ENCODE results near the gene CELSR1. TPM values are rescaled to one million over a fixed set of nuclear protein-coding genes. Genes with fewer than 3 reads are reported as not detected.

Gene CELSR1
- total and polyA plus RNA-seq, 2 donors (not counting 1 experiment from before 2014, with no cell fraction given): 30.2 to 34.8 TPM

DNA sequence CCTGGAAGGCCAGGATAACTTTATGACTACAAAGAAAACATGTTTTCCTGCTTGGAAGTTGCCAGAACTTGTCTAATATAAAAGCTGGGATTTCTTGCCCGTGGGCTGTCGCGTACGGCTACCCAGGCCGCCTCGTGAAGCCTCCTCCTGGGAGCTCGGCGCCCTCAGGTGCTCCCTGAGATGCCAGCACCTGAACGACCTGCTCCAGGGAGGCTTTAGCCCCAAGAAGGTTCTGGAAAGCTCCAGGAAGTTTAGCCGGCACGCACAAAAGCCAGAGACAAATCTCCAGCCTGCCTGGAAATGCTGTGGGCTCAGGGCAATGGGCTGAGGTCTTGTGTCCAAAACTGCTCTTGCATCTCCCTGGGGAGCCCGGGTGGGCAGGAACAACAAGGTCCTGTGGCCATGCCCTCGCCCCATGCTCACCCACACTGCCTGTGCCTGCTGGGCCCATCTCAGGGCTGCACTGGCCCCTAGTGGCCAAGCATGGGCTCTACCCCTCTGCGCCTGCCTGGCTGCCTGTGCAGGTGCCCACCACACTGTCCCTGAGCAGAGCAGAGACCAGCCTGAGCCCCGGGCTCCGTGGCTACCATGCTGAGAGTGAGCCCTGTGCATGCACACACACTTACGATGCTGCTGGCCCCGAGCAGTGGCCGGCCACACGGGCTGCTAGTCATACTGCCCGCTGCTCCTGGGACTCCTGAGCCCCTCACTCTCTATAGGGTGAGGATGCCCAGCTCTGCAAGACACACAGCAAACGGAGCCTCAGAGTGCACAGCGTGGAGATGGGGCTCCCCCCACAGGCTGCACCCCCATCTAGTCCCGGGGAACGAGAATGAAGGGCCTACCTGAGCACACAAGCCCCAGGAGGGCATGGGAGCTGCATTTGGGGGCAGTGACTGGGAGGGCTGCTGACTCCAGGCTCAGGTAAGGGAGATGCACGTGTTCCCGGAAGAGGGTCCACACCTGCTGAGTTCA, 4.9 kb upstream of the CELSR1 start:
- DNase-seq (peak; percentile 85), ATAC-seq (ENCODE audit: low read depth) (peak; percentile 99)
- ChIA-PET CTCF (interaction anchor here (0.7 to 6.8 kb wide), 15 partner anchors 10 to 546 kb away, joined by 3 to 142 read pairs (median 4); no protein-coding TSS in a partner anchor), POLR2A (interaction anchor here (0.9 to 1.3 kb wide), 2 partner anchors 174 to 187 kb away, joined by 3 to 8 read pairs; no protein-coding TSS in a partner anchor)
- intact Hi-C loops (cut with micrococcal nuclease): loop anchor here (1.0 kb wide), 2 partner anchors 175 to 187 kb away; no protein-coding TSS in a partner anchor
- H3K4me1 ChIP-seq (ENCODE audit: control insufficient read depth in 2 of 2, insufficient read depth in 2 of 2, low read length in 2 of 2): peaks cover 11 to 18% of the 10 kb centered on the region in 2 donors
- no peak overlapping the region for H2AFZ ChIP-seq (ENCODE audit: insufficient read depth, low read depth, low read length, poor library complexity, severe bottlenecking)
- no peak overlapping the region for H3K27ac ChIP-seq (ENCODE audit: low read length in 2 of 2)
- no peak overlapping the region for H3K9ac ChIP-seq (ENCODE audit: low read length)
- H3K27me3 Mint-ChIP-seq: peaks cover 44% of the 10 kb centered on the region
- no peak overlapping the region for H3K4me2 ChIP-seq (replicated peaks; ENCODE audit: low read depth, low read length, poor library complexity, severe bottlenecking)
- H3K4me3 ChIP-seq (ENCODE audit: control extremely low read depth in 1 of 5, extremely low read depth in 1 of 5, insufficient read depth in 1 of 5, low read depth in 2 of 5, low read length in 4 of 5): no peak overlapping the region
- no peaks in the 10 kb centered on the region for H3K36me3 ChIP-seq (replicated peaks in 1 of 2; ENCODE audit: control extremely low read depth in 1 of 2, control insufficient read depth in 1 of 2, extremely low read depth in 1 of 2, insufficient read depth in 2 of 2, low read length in 1 of 2)
- TF ChIP-seq, protein P1, sequence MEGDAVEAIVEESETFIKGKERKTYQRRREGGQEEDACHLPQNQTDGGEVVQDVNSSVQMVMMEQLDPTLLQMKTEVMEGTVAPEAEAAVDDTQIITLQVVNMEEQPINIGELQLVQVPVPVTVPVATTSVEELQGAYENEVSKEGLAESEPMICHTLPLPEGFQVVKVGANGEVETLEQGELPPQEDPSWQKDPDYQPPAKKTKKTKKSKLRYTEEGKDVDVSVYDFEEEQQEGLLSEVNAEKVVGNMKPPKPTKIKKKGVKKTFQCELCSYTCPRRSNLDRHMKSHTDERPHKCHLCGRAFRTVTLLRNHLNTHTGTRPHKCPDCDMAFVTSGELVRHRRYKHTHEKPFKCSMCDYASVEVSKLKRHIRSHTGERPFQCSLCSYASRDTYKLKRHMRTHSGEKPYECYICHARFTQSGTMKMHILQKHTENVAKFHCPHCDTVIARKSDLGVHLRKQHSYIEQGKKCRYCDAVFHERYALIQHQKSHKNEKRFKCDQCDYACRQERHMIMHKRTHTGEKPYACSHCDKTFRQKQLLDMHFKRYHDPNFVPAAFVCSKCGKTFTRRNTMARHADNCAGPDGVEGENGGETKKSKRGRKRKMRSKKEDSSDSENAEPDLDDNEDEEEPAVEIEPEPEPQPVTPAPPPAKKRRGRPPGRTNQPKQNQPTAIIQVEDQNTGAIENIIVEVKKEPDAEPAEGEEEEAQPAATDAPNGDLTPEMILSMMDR (IDR thresholded peaks at IDR 0.05): peak; percentile 95
- TF ChIP-seq EZH2 (IDR thresholded peaks at IDR 0.05; ENCODE audit: borderline replicate concordance, insufficient read depth, low read depth, low read length, poor library complexity, severe bottlenecking): no peak
- WGBS (ENCODE audit: insufficient coverage): 42% methylated on average over 24 of the region's 27 CpGs
- H3K9me3 Mint-ChIP-seq (ENCODE audit: insufficient read depth): no peaks in the 10 kb centered on the region
- H3K79me2 ChIP-seq (ENCODE audit: control insufficient read depth, insufficient read depth, low read length): no peaks in the 10 kb centered on the region
- H3K27ac Mint-ChIP-seq: no peak overlapping the region
- no peaks in the 10 kb centered on the region for H4K20me1 ChIP-seq (ENCODE audit: control insufficient read depth, insufficient read depth, low read length, poor library complexity, severe bottlenecking)
- peaks cover 0 to 43% (median 14%) of the 10 kb centered on the region in 4 experiments for H3K27me3 ChIP-seq (replicated peaks in 1 of 4; ENCODE audit: control extremely low read depth in 1 of 4, control insufficient read depth in 3 of 4, insufficient read depth in 4 of 4, low read length in 3 of 4)
- H3K4me3 Mint-ChIP-seq: no peak overlapping the region
- H3K9me3 ChIP-seq (ENCODE audit: control extremely low read depth in 1 of 3, control insufficient read depth in 2 of 3, insufficient read depth in 1 of 3, low read length in 2 of 3): no peaks in the 10 kb centered on the region
- H3K4me1 Mint-ChIP-seq: peaks cover 14% of the 10 kb centered on the region
